ENCODE data around the gene SUSD4.

Gene SUSD4

DNA sequence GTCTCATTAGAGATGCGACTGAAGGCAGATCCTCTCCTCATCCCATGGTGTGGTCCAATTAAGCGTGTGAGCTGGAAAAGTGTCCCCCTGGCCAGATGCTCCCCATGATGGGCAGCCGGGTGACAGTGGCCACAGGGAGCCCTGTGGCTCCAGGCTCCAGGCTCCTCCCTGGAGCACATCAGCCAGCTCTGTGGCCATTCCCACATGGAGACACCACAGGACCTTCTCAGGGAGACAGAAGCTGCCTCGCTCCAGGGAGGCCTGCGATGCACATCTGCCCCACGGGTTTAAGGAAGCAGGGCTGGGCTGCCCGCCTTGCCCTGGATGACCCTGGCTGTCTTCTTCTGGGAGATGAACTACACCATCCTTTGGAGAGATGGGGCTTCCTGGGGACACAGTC lies 121.0 kb downstream of the SUSD4 start:
- Histone ChIP-seq H3K36me3 (replicated peaks) (no peaks in the 10 kb centered on the region), H3K4me1 (no peaks in the 10 kb centered on the region), H3K9me3 (no peaks in the 10 kb centered on the region), H3K4me3 (no peak overlapping the region), H3K27me3 (ENCODE audit: low read depth) (no peaks in the 10 kb centered on the region)
- in situ Hi-C loops (cut with MboI; ENCODE audit: low sequenced_read_pairs): no loop called here
- DNase-seq (ENCODE audit: low spot score in 2 of 2): no peak

DNA sequence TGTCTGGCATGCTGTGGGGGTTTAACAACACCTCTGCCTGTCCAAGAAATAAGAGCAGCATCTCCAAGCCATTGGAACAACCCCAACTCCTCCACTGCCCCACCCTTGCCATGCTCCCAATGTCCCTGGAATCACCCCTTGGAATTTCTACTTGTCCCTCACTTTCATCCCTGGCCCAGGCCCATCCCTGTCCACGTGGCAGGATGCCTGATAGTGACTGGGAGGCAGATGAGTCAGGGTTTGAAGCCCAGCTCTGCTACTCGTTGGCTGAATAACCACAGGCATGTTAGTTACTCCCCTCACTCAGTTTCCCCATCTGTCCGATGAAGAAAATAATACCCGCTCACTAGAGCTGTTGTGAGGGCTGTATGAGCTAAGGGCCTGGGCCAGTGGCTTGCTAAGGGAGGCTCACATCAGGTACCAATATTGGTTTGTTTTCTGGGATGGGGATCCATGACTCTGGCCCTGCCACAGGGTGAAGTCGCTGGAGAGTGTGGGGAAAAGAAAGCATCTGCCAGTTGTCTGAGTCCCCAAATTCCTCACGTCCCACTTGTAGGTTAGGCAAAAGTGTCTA lies 121.5 kb downstream of the SUSD4 start:
- in situ Hi-C loops (cut with MboI; ENCODE audit: low sequenced_read_pairs): no loop called here
- H3K27me3 ChIP-seq (ENCODE audit: low read depth): no peaks in the 10 kb centered on the region
- no peaks in the 10 kb centered on the region for H3K4me1 ChIP-seq
- H3K9me3 ChIP-seq: no peaks in the 10 kb centered on the region
- no peak overlapping the region for H3K4me3 ChIP-seq
- DNase-seq (ENCODE audit: low spot score in 2 of 2): no peak
- no peaks in the 10 kb centered on the region for H3K36me3 ChIP-seq (replicated peaks)

DNA sequence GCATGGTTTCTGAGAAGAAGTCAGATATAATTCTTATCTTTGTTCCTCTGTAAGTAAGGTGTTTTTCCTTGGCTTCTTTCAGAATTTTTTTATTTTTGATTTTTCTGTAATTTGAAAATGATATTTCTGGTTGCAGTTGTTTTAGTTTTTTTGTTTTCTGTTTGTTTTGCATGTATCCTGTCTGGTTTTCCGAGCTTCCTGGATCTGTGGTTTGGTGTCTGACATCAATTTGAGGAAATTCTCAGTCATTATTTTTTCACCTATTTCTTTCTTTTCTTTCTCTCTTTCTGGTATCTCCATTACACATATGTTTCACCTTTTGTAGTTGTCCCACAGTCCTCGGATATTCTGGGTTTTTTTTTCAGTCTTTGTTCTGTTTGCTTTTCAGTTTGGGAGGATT lies 123.9 kb downstream of the SUSD4 start:
- H3K9me3 ChIP-seq: no peaks in the 10 kb centered on the region
- H3K36me3 ChIP-seq (replicated peaks): no peaks in the 10 kb centered on the region
- no peaks in the 10 kb centered on the region for H3K27me3 ChIP-seq (ENCODE audit: low read depth)
- no peak for DNase-seq (ENCODE audit: low spot score in 2 of 2)
- H3K4me1 ChIP-seq: no peaks in the 10 kb centered on the region
- in situ Hi-C loops (cut with MboI; ENCODE audit: low sequenced_read_pairs): no loop called here
- H3K4me3 ChIP-seq: no peak overlapping the region

DNA sequence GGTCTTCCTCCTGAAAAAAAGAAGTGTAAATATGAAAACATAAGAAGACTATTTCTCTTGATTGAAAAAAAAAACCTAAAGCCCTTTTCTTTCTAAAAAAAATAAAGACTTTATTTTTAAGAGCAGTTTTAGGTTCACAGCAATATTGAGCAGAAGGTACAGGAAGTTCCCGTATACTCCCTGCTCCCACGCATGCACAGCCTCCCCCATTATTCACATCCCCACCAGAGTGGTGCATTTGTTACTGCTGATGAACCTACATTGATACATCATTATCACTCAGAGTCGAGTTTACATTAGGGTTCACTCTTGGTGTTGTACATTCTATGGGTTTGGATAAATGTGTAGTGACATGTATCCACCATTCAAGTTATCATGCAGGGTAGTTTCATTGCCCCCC lies 128.9 kb downstream of the SUSD4 start:
- Histone ChIP-seq H3K27me3 (ENCODE audit: low read depth) (no peaks in the 10 kb centered on the region), H3K9me3 (no peaks in the 10 kb centered on the region), H3K36me3 (replicated peaks) (no peaks in the 10 kb centered on the region), H3K4me3 (no peak overlapping the region), H3K4me1 (no peaks in the 10 kb centered on the region)
- DNase-seq (ENCODE audit: low spot score in 2 of 2): no peak
- in situ Hi-C loops (cut with MboI; ENCODE audit: low sequenced_read_pairs): no loop called here

DNA sequence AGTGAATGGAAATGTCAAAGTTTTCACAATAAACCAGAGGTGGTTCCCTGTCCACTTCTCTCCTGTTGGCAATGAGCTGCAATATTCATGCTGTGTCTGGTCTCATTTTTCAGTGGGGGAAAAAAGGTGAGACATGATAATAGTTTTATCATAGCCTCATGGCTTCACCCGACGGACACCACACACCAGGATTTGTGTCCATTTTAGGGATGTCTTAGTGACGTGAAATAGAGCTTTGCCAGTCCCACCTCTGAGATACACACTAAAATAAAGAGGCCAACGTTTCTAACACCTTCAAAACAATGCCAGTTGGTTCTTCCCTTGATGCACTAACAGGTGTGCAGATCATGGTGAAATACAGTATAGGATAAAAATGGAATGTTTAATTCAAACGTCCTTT lies 129.4 kb downstream of the SUSD4 start:
- Histone ChIP-seq H3K4me1 (no peaks in the 10 kb centered on the region), H3K27me3 (ENCODE audit: low read depth) (no peaks in the 10 kb centered on the region), H3K9me3 (no peaks in the 10 kb centered on the region), H3K4me3 (no peak overlapping the region), H3K36me3 (replicated peaks) (no peaks in the 10 kb centered on the region)
- in situ Hi-C loops (cut with MboI; ENCODE audit: low sequenced_read_pairs): no loop called here
- no peak for DNase-seq (ENCODE audit: low spot score in 2 of 2)

DNA sequence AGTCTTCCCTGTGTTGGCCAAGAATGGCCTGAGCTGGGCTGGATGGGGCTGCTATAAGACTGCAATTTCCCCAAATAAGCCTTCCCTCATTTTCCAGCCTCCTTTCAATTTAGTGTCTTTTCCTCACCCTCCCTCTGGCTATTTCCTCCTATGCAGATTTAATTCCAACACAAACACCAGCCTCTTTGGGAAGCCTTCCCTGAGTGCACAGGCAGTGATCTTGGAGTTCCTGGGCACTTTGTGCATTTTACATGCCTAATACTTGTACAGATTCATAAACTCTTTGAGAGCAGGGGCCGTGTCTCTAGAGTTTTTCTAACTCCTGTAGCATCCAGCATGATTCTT lies 129.8 kb downstream of the SUSD4 start:
- DNase-seq (ENCODE audit: low spot score in 2 of 2): no peak
- Histone ChIP-seq H3K36me3 (replicated peaks) (no peaks in the 10 kb centered on the region), H3K4me3 (no peak overlapping the region), H3K9me3 (no peaks in the 10 kb centered on the region), H3K4me1 (no peaks in the 10 kb centered on the region), H3K27me3 (ENCODE audit: low read depth) (no peaks in the 10 kb centered on the region)
- in situ Hi-C loops (cut with MboI; ENCODE audit: low sequenced_read_pairs): no loop called here

DNA sequence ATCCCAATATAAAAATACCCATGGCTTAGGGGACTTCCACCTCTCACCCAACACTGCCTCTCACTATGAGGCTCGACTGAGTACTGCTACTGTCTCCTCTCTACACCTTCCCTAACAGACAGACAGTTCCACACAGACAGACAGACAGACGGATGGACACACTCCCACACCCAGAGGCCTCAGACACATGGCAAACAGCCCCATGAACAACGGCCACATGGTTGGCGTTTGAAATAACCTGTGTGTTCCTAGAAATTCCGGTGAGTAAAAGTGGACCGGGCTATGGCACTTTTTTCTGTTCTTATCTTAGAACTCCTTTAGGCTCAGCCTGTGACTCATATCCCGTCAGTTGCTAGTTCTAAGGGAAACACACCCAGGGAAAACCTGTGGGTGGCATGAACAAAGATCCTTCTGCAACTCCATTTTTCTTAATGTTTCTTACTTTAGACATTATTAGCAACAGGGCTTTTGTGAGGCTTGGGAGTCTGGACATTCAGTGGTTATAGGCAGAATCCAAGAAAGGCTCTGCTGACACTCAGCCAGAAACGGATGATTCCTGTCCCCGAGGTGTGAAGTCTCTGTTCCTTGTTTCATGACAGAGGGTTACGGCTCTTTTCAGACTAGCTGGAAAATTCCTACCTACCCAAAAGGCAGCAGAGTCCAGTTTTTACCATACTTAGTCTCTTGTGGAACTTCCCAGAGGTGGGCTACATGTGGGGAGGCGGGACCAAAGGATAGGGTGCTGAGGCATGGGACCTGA lies 130.4 kb downstream of the SUSD4 start:
- Histone ChIP-seq H3K27me3 (ENCODE audit: low read depth) (no peaks in the 10 kb centered on the region), H3K4me3 (no peak overlapping the region), H3K9me3 (no peaks in the 10 kb centered on the region), H3K36me3 (replicated peaks) (no peaks in the 10 kb centered on the region), H3K4me1 (no peaks in the 10 kb centered on the region)
- no peak for DNase-seq (ENCODE audit: low spot score in 2 of 2)
- in situ Hi-C loops (cut with MboI; ENCODE audit: low sequenced_read_pairs): no loop called here

DNA sequence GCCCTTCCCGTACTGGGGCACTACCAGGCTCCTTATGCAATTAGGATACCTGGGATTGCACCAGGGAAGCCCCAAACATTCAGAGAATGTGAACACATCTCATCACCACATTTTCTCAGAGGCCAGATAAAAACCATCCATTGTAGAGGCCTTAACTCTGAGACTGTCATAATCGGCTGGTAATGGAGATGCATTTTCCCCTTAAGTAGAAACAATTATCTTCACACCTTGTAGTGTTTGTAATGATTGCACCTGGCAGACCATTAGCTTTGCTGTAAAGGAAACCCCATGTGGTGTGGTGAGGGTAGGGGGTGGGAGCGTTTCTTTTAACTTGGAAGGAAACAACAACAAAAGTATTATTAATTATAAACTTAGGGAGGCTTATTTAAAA lies 131.0 kb downstream of the SUSD4 start:
- H3K9me3 ChIP-seq: no peaks in the 10 kb centered on the region
- H3K4me3 ChIP-seq: no peak overlapping the region
- no peaks in the 10 kb centered on the region for H3K27me3 ChIP-seq (ENCODE audit: low read depth)
- no peaks in the 10 kb centered on the region for H3K36me3 ChIP-seq (replicated peaks)
- no peaks in the 10 kb centered on the region for H3K4me1 ChIP-seq
- in situ Hi-C loops (cut with MboI; ENCODE audit: low sequenced_read_pairs): no loop called here
- DNase-seq (ENCODE audit: low spot score in 2 of 2): no peak

DNA sequence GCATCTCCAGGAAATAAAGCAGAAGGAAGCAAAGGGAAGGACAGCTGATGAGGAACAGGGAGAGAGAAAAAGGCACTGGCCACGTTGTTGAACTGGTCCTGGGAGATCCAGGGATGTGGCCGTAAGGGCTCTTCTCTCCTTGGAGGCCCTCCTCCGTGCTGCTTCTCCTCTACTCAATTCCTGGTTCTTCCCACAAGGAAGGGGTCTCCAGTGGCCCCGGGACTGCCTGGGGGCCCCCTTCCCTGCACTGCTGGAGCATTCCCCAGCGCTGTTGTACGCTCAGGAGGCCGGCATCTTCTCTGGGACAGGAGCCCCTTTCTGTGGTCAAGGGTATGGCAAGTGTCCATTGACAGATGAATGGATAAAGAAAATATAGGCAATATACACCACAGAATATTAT lies 132.4 kb downstream of the SUSD4 start:
- Histone ChIP-seq H3K36me3 (replicated peaks) (no peaks in the 10 kb centered on the region), H3K4me3 (no peak overlapping the region), H3K4me1 (no peaks in the 10 kb centered on the region), H3K9me3 (no peaks in the 10 kb centered on the region), H3K27me3 (ENCODE audit: low read depth) (no peaks in the 10 kb centered on the region)
- DNase-seq (ENCODE audit: low spot score in 2 of 2): no peak
- in situ Hi-C loops (cut with MboI; ENCODE audit: low sequenced_read_pairs): no loop called here

DNA sequence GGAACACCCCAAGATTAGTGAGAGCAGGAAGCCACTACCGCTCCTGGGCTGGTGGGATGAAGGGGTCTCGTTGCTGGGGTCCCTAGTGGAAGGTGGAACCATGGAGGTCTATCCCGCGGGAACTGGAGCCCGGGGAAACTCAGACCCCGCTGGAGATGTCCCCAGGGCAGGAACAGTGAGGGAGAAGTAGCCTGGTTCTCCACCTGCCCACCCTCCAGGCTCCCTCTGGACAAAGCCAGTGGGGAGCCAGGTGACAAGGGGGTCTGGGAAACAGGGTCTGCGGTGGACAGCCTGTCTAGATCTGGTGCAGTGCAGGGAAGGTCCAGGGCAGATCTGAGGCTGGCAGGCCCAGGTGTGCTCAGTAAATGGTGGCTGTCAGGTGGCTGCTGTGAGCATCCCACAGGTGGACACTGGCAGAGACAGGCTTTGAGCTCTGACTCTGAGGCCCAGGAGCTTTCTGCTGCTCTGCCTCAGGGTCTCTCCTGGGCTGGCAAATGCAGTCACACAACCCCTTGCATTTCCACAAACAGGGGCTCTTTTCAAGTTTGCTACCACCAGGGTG lies 132.9 kb downstream of the SUSD4 start:
- Histone ChIP-seq H3K36me3 (replicated peaks) (no peaks in the 10 kb centered on the region), H3K4me1 (no peaks in the 10 kb centered on the region), H3K9me3 (no peaks in the 10 kb centered on the region), H3K4me3 (no peak overlapping the region), H3K27me3 (ENCODE audit: low read depth) (no peaks in the 10 kb centered on the region)
- no peak for DNase-seq (ENCODE audit: low spot score in 2 of 2)
- in situ Hi-C loops (cut with MboI; ENCODE audit: low sequenced_read_pairs): no loop called here

DNA sequence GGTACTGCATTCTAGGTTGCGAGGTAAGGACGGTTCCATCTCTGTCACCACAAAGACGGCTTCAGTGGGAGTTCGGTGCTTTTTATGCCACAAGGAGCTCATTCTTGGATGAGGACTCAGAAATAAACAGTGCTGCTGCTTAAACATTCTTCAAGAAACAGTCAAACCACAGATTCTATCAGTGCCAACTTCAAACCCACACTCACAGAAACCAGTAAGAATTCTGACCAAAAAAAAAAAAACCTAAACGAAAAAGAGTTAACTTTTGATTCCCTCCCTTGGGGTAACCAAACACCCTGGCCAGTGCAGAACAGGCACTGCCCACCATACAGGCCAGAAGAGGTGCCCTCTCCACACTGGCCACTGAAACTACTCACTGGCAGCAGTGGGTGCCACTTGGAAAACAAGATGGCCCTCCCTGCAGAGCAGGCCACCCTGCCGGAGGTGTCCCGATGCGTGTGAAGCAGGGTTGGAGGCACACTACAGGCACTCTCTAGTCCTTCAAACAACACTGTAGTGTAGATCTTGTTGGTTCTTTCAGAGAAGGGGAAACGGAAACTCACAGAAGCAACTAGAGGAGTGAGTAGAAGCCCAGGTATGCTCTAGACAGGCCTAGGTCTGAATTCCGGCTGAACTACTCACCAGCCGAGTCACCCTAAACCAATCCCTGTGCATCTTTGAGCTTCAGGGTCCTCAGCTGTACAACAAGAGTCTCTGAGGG lies 133.7 kb downstream of the SUSD4 start:
- Histone ChIP-seq H3K4me1 (no peaks in the 10 kb centered on the region), H3K9me3 (no peaks in the 10 kb centered on the region), H3K36me3 (replicated peaks) (no peaks in the 10 kb centered on the region), H3K4me3 (no peak overlapping the region), H3K27me3 (ENCODE audit: low read depth) (no peaks in the 10 kb centered on the region)
- in situ Hi-C loops (cut with MboI; ENCODE audit: low sequenced_read_pairs): no loop called here
- DNase-seq (ENCODE audit: low spot score in 2 of 2): no peak

DNA sequence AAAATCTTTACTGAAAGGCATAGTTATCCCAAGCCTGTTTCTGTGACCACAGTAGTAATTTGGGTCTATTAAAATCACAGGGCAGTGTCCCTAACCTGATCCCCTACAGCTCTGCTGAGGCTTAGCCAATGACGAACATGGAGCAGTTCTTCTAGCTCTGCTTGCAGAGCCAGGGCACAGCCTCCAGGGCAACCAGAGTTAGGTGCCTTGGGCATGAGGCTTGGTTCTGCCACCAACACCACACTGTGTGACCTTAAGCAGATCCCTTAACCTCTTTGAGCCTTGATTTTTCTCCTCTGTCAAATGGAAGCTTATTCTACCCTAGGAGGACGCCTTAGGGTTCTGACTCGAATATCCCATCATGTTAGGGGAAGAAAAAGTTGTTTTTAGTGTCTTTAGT lies 134.2 kb downstream of the SUSD4 start:
- H3K36me3 ChIP-seq (replicated peaks): no peaks in the 10 kb centered on the region
- no peaks in the 10 kb centered on the region for H3K4me1 ChIP-seq
- no peaks in the 10 kb centered on the region for H3K27me3 ChIP-seq (ENCODE audit: low read depth)
- H3K4me3 ChIP-seq: no peak overlapping the region
- H3K9me3 ChIP-seq: no peaks in the 10 kb centered on the region
- no peak for DNase-seq (ENCODE audit: low spot score in 2 of 2)
- in situ Hi-C loops (cut with MboI; ENCODE audit: low sequenced_read_pairs): no loop called here

DNA sequence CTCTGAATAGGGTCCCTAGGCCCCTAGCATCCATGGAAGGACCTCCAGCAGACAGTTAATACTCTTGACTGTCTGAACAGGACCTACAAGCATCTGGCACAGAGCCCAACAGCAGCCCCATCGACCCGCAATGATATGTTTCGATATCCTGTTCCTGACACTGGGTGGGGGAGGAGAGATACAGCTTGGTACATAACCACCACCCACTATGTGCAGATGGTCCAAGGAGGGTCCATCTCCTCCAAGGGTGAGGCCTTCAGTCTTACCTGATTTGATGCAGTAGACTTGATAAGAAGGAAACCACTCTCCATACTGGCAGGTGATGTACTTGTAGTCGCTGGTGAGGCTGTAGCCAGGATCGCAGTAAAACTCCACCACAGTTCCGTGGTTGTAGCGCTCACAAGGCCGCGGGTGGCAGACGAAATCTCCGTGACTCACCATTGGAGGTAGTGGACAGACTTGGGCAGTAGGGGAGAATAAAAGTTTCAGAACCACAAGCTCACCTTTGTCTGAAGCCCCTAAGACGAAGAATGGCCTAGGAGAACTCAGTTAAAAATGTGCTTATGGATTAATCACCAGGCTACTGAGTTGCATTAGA lies 134.9 kb downstream of the SUSD4 start:
- Histone ChIP-seq H3K27me3 (ENCODE audit: low read depth) (no peaks in the 10 kb centered on the region), H3K9me3 (no peaks in the 10 kb centered on the region), H3K4me3 (no peak overlapping the region), H3K36me3 (replicated peaks) (no peaks in the 10 kb centered on the region), H3K4me1 (no peaks in the 10 kb centered on the region)
- in situ Hi-C loops (cut with MboI; ENCODE audit: low sequenced_read_pairs): no loop called here
- no peak for DNase-seq (ENCODE audit: low spot score in 2 of 2)

DNA sequence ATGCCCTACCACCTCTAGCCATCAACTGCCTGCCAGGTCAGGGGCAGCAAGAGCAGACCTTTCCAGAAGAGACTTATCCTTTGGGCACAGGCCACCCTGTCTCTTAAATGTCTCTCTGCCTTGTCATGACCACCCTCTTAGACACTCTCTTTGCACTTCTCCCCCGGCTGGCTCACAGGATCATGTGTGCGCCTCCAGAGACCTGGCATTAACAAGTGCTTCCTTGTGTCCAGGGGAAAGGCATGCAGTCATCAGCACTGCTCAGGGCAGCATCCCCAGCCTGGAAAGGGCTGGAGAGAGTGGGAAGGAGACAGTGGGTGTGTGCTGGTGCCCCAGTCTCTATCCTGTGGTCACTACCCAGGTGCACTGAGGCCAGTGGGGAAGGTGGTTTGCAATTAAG lies 135.8 kb downstream of the SUSD4 start:
- Histone ChIP-seq H3K4me1 (no peaks in the 10 kb centered on the region), H3K4me3 (no peak overlapping the region), H3K9me3 (no peaks in the 10 kb centered on the region), H3K36me3 (replicated peaks) (no peaks in the 10 kb centered on the region), H3K27me3 (ENCODE audit: low read depth) (no peaks in the 10 kb centered on the region)
- in situ Hi-C loops (cut with MboI; ENCODE audit: low sequenced_read_pairs): no loop called here
- DNase-seq (ENCODE audit: low spot score in 2 of 2): no peak

Data from HAP-1 (cell line).